ENCODE data around the gene LRBA.
"Not testable (repeated sequence)": the region's sequence is repeated elsewhere in the genome, so short reads cannot be mapped to it uniquely, and the experiment has no call there.

Gene LRBA

GRCh38 chr4:150938873-150939499, 76.1 kb downstream of the LRBA start:
- Histone ChIP-seq H3K27me3 (no peaks in the 10 kb centered on the region), H3K9ac (no peak overlapping the region), H3K4me2 (no peak overlapping the region), H3K4me1 (no peaks in the 10 kb centered on the region), H4K20me1 (peaks cover 8% of the 10 kb centered on the region; the same call in 1 of the 2 replicates), H3K36me3 (no peaks in the 10 kb centered on the region), H3K9me3 (no peaks in the 10 kb centered on the region), H3K27ac (no peak overlapping the region), H3K4me3 (no peak overlapping the region)
- TF ChIP-seq Cebpa-rat (IDR thresholded peaks at IDR 0.05) = no peak

GRCh38 chr4:150938417-150938816, 76.7 kb downstream of the LRBA start:
- peaks cover 8% of the 10 kb centered on the region; the same call in 1 of the 2 replicates for H4K20me1 ChIP-seq
- H3K4me1 ChIP-seq = no peaks in the 10 kb centered on the region
- H3K9ac ChIP-seq = no peak overlapping the region
- H3K9me3 ChIP-seq = no peaks in the 10 kb centered on the region
- no peaks in the 10 kb centered on the region for H3K36me3 ChIP-seq
- H3K4me3 ChIP-seq = no peak overlapping the region
- TF ChIP-seq Cebpa-rat (IDR thresholded peaks at IDR 0.05) = no peak
- no peaks in the 10 kb centered on the region for H3K27me3 ChIP-seq
- no peak overlapping the region for H3K27ac ChIP-seq
- H3K4me2 ChIP-seq = no peak overlapping the region

DNA sequence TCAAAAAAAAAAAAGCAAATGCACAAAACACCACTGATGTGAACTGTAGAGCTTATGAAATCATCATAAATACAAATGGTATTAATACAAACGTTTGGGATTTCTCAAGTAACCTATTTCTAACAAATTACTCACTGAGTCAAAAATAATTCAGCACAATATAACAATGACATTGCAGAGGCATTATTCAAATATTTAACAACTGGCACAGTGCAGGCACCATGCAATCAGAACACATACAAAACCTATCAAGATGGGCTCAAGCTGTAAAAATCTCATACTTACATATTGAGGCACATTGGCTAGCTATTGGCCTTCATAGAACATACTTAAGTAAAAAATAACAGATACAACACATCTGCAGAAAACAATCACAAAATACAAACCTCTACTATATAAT, 81.1 kb downstream of the LRBA start:
- H3K9ac ChIP-seq = no peak overlapping the region
- TF ChIP-seq Cebpa-rat (IDR thresholded peaks at IDR 0.05) = no peak
- H3K9me3 ChIP-seq = no peaks in the 10 kb centered on the region
- no peaks in the 10 kb centered on the region for H3K4me1 ChIP-seq
- no peak overlapping the region for H3K4me3 ChIP-seq
- H3K36me3 ChIP-seq = no peaks in the 10 kb centered on the region
- no peak overlapping the region for H3K27ac ChIP-seq
- H4K20me1 ChIP-seq = peaks cover 8% of the 10 kb centered on the region; the same call in 1 of the 2 replicates
- no peak overlapping the region for H3K4me2 ChIP-seq
- no peaks in the 10 kb centered on the region for H3K27me3 ChIP-seq

DNA sequence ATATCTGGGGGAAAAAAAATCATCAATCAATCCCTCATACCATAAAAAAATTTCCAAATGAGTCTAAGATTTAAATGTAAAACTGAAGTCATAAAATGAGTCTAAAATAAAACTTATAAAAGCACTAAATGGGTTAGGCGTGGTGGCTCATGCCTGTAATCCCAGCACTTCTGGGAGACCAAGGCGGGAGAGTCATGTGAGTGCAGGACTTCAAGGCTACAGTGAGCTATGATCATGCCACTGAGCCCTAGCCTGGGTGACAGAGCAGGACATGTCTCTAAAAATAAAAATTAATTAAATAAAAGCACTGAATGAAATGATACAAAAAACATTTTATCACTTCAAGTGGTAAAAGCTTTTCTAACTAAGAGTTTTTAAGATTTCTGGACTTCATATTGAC, 83.3 kb downstream of the LRBA start:
- H3K4me2 ChIP-seq = no peak overlapping the region
- H3K4me3 ChIP-seq = no peak overlapping the region
- no peaks in the 10 kb centered on the region for H3K4me1 ChIP-seq
- no peaks in the 10 kb centered on the region for H3K9me3 ChIP-seq
- H3K27me3 ChIP-seq = no peaks in the 10 kb centered on the region
- H4K20me1 ChIP-seq = no peaks in the 10 kb centered on the region
- H3K27ac ChIP-seq = no peak overlapping the region
- TF ChIP-seq Cebpa-rat (IDR thresholded peaks at IDR 0.05) = no peak
- no peak overlapping the region for H3K9ac ChIP-seq
- H3K36me3 ChIP-seq = no peaks in the 10 kb centered on the region

GRCh38 chr4:150931005-150931404, 84.1 kb downstream of the LRBA start:
- no peaks in the 10 kb centered on the region for H3K27me3 ChIP-seq
- H4K20me1 ChIP-seq = no peaks in the 10 kb centered on the region
- no peaks in the 10 kb centered on the region for H3K36me3 ChIP-seq
- H3K4me2 ChIP-seq = no peak overlapping the region
- H3K4me3 ChIP-seq = no peak overlapping the region
- H3K4me1 ChIP-seq = no peaks in the 10 kb centered on the region
- H3K9me3 ChIP-seq = no peaks in the 10 kb centered on the region
- TF ChIP-seq Cebpa-rat (IDR thresholded peaks at IDR 0.05) = no peak
- H3K9ac ChIP-seq = no peak overlapping the region
- H3K27ac ChIP-seq = no peak overlapping the region

DNA sequence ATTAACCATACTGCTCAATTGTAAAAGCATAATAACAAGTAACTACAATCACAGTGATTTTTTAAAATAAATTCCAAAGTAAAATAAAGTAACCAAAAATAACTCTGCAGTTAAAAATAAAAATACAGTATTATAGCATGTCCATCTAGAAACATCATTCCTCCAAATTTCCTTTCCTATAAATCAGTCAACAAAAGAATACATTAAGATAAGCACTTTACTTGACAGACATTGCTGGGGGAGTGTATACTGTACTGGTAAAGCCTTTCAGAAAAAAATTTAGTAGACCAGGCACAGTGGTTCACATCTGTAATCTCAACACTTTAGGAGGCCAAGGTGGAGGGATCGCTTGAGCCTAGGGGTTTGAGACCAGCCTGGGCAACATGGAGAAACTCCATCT, 91.1 kb downstream of the LRBA start:
- H3K27ac ChIP-seq = no peak overlapping the region
- no peak for TF ChIP-seq Cebpa-rat (IDR thresholded peaks at IDR 0.05)
- no peaks in the 10 kb centered on the region for H4K20me1 ChIP-seq
- H3K27me3 ChIP-seq = no peaks in the 10 kb centered on the region
- H3K9ac ChIP-seq = no peak overlapping the region
- no peaks in the 10 kb centered on the region for H3K9me3 ChIP-seq
- no peak overlapping the region for H3K4me2 ChIP-seq
- H3K4me3 ChIP-seq = no peak overlapping the region
- H3K4me1 ChIP-seq = no peaks in the 10 kb centered on the region
- H3K36me3 ChIP-seq = peaks cover 15% of the 10 kb centered on the region

DNA sequence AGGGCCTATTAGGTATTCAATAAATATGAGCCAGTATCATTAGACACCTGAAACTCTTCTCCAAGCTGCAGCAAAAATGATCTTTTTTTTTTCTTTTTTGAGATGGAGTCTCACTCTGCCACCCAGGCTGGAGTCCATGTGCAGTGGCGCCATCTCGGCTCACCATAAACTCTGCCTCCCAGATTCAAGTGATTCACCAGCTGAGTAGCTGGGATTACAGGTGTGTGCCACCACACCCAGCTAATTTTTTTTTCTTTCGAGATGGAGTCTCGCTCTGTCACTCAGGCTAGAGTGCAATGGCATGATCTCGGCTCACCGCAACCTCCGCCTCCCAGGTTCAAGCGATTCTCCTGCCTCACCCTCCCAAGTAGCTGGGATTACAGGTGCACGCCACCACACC, 93.6 kb downstream of the LRBA start:
- H3K27ac ChIP-seq, H3K4me1 ChIP-seq, H3K9ac ChIP-seq, H4K20me1 ChIP-seq, H3K27me3 ChIP-seq, H3K4me3 ChIP-seq, H3K4me2 ChIP-seq, H3K9me3 ChIP-seq: not testable (repeated sequence)
- H3K36me3 ChIP-seq = peaks cover 27% of the 10 kb centered on the region

DNA sequence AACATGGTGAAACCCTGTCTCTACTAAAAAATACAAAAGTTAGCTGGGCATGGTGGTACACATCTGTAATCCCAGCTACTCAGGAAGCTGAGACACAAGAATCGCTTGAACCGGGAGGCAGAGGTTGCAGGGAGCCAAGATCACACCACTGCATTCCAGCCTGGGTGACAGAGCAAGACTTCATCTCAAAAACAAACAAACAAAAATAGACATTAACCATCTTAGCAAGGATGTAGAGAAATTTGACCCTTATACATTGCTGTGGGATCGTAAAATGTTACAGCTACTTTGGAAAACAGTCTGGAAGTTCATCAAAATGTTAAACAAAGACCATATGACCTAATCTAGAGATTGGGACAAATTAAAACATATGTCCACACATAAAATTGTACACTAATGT, 96.5 kb downstream of the LRBA start:
- H3K4me1 ChIP-seq, H3K27me3 ChIP-seq, H4K20me1 ChIP-seq, H3K9me3 ChIP-seq, H3K27ac ChIP-seq, H3K9ac ChIP-seq, H3K4me2 ChIP-seq, H3K4me3 ChIP-seq: not testable (repeated sequence)
- peaks cover 26% of the 10 kb centered on the region for H3K36me3 ChIP-seq

- Histone ChIP-seq H3K4me1 (peaks cover 7% of the 10 kb centered on the region; the same call in 1 of the 2 replicates), H3K27ac (no peak overlapping the region), H3K4me3 (no peak overlapping the region), H3K36me3 (peaks cover 23% of the 10 kb centered on the region), H3K9ac (no peak overlapping the region), H3K4me2 (no peak overlapping the region), H3K9me3 (peaks cover 14% of the 10 kb centered on the region), H4K20me1 (no peaks in the 10 kb centered on the region), H3K27me3 (no peaks in the 10 kb centered on the region)
- no peak for TF ChIP-seq Cebpa-rat (IDR thresholded peaks at IDR 0.05)
These were observed 103.8 kb downstream of the LRBA start for GRCh38 chr4:150911326-150911725.

DNA sequence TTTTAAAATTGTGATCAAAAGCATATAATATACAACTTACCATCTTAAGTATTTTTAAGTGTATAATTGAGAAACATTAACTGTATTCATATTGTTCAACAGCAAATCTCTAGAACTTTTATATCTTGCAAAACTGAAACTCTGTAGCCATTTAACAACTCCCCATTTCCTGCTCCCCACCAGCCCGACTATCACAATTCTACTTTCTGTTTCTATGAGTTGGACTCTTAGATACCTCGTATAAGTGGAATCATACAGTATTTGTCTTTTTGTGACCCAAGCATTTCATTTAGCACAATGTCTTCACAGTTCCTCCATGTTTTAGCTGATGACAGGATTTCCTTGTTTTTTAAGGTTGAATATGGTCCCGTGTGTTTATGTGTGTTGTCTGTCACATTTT, 106.0 kb downstream of the LRBA start:
- TF ChIP-seq Cebpa-rat (IDR thresholded peaks at IDR 0.05) = no peak
- Histone ChIP-seq H3K27ac (no peak overlapping the region), H4K20me1 (no peaks in the 10 kb centered on the region), H3K9me3 (peaks cover 14% of the 10 kb centered on the region), H3K27me3 (no peaks in the 10 kb centered on the region), H3K9ac (no peak overlapping the region), H3K4me1 (peaks cover 7% of the 10 kb centered on the region; the same call in 1 of the 2 replicates), H3K36me3 (peaks cover 27% of the 10 kb centered on the region), H3K4me3 (no peak overlapping the region), H3K4me2 (no peak overlapping the region)
